MM.1S (cell line): Measurements from ENCODE around the gene OCRL.

Experiments
- EZH2 ChIP-seq: fragments of 300-600 bp; sonication (generic); optimal IDR thresholded peaks from 2 replicates; pipeline ENCODE3; 2017; ENCODE audit warnings: low read depth, mild to moderate bottlenecking, antibody characterized with exemption, low read length, mixed read lengths
- EZH2phosphoT487 ChIP-seq: fragments of 300-600 bp; sonication (generic); IDR thresholded peaks from 2 replicates; pipeline ENCODE4 v1.6.1; 2018; ENCODE audit warnings: antibody characterized with exemption, low read length
- TF ChIP-seq, protein P1 (sequence below): fragments of 300-600 bp; sonication (generic); IDR thresholded peaks from 2 replicates; pipeline ENCODE4 v1.5.1; 2016; ENCODE audit warnings: antibody characterized with exemption, low read length, mixed read lengths

DNA sequence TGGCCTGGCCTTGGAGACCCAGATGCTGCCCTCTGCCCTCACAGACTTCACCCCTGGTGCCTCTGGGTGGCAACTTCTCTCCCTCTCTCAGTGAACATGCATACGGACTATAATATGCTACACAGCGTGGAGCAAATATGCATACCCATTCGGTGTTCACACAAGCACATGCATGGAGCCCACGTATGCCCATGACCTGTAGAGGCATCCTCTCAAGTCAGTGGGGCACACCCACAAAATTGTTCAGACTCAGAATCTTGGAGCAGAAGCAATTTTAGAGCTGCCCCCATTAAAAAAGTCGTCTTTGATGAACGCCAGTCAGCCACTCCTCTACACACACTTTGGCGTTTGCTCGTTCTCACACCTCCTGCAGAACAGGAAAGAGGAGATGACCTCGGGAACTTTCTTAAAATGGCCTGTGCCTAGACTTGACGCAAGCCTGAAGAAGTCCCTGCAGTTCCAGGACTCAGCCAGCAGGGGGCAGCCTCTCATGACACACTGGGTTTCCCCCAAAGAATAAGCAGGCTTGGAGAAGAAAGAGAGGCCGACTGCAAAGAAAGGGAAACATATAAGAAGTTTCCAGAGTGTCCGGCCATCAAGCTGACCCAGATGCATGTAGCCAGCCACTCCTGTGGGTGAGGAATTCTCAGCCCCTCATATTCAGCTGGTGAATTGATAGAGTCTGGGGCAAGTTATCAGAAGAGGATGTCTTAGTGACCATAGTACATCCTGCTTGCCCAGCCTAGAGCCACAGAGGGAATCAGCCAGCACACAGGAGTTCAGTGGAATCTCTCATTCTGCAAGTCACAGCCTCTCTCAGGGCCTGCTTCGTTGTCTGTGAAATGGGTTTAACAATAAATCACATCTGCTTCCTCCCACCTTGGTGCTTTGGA is 97.4 kb downstream of the OCRL start:
- TF ChIP-seq, protein P1, sequence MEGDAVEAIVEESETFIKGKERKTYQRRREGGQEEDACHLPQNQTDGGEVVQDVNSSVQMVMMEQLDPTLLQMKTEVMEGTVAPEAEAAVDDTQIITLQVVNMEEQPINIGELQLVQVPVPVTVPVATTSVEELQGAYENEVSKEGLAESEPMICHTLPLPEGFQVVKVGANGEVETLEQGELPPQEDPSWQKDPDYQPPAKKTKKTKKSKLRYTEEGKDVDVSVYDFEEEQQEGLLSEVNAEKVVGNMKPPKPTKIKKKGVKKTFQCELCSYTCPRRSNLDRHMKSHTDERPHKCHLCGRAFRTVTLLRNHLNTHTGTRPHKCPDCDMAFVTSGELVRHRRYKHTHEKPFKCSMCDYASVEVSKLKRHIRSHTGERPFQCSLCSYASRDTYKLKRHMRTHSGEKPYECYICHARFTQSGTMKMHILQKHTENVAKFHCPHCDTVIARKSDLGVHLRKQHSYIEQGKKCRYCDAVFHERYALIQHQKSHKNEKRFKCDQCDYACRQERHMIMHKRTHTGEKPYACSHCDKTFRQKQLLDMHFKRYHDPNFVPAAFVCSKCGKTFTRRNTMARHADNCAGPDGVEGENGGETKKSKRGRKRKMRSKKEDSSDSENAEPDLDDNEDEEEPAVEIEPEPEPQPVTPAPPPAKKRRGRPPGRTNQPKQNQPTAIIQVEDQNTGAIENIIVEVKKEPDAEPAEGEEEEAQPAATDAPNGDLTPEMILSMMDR = peak; percentile 96
- TF ChIP-seq EZH2 = no peak
- TF ChIP-seq EZH2phosphoT487 = no peak
